Activated CD8-positive, alpha-beta memory T cell treated with anti-CD3 and anti-CD28 coated beads, Interleukin-2, amount 50 U/mL, for 4 hours (primary cell): ENCODE measurements around the gene ZDHHC11.
A peak's percentile ranks its signal among the peaks of the same experiment; 100 is the strongest.
"Not testable (repeated sequence)": the region's sequence is repeated elsewhere in the genome, so short reads cannot be mapped to it uniquely, and the experiment has no call there.

Experiments
- DNase-seq: peaks from one replicate; pipeline ENCODE4 v3.0.0-alpha.2; 2020

The ZDHHC11 gene

DNA sequence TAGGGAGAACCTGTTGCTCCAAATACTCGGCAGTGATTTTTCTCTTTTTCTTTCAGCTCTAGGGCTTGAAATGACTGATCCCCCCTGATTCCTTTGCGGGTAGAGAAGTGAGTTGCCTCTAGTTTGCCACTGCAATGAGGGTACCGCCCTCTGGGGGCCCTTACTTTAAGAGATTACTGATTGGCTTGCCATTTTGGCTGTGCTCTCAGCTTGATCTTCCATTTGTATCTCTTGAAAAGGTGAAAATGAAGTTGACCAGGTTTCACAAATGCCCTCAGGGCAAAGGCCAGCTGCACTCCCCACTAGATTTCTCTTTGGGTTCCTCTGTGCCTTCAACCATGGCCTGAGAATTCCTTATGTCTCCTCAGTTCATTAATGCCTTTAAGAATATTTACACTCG lies 52.8 kb downstream of the ZDHHC11 start:
- not testable (repeated sequence) for DNase-seq

DNA sequence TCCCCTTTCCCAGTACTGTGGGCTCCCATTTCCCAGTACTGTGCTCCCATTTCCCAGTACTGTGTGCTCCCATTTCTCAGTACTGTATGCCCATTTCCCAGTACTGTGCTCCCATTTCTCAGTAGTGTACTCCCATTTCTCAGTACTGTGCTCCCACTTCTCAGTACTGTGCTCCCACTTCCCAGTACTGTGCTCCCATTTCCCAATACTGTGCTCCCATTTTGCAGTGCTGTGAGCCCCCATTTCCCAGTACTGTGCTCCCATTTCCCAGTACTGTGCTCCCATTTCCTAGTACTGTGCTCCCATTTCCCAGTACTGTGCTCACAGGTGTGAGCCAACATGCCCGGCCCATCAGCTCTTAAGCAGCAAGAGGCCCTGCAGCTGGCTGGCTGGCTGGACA lies 54.9 kb downstream of the ZDHHC11 start:
- not testable (repeated sequence) for DNase-seq

DNA sequence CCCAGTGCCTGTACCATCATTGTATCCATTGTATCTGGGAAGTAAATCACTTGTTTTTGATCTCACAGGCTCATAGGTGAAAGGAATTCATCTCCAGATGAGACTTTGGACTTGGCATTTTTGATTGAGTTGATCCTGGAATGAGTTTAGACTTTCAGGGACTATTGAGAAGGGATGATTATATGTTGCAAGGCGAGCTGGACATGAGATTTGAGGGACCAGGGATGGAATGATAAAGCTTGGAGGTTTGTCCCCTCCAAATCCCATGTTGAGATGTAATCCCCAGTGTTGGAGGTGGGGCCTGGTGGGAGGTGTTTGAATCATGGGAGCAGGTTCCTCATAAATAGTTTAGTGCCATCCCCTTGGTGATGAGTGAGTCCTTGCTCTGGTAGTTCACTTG lies 55.8 kb downstream of the ZDHHC11 start:
- DNase-seq, result not testable (repeated sequence)

DNA sequence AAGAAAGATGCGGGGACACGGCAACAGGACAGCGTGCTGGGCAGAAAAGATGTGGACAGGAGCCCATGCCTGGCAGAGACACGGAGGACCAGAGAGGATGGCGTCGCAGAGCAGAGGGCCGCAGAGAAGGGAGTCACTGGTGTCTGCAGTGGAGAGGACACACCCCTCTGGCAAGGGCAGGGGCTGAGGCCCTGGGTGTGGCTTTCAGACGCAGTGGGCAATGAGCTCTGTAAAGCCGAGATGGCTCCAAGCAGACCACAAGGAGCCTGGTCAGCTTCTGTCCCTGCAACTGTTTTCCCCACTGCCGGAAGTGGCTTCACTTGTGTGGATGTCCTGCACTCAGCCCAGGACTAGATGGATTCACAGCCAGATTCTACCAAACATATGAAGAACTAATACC lies 62.1 kb downstream of the ZDHHC11 start:
- peak; percentile 15 for DNase-seq

DNA sequence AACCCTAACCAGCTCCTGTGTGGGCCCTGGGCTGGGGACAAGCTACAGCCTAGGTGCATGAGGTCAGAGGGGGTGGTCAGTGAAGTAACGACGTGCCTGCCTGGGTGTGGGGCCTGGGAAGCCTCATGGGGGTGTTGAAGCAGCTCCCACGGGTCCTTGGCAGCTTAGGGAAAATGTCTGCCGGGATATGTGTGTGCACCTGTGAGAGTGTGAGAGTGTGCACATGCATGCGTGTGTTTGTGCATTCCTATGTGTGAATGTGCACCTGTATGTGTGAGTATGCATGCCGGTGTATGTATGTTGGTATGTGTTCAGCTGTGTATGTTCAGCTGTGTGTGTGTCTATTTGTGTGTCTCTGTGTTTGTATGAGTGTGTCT lies 62.9 kb downstream of the ZDHHC11 start:
- not testable (repeated sequence) for DNase-seq

DNA sequence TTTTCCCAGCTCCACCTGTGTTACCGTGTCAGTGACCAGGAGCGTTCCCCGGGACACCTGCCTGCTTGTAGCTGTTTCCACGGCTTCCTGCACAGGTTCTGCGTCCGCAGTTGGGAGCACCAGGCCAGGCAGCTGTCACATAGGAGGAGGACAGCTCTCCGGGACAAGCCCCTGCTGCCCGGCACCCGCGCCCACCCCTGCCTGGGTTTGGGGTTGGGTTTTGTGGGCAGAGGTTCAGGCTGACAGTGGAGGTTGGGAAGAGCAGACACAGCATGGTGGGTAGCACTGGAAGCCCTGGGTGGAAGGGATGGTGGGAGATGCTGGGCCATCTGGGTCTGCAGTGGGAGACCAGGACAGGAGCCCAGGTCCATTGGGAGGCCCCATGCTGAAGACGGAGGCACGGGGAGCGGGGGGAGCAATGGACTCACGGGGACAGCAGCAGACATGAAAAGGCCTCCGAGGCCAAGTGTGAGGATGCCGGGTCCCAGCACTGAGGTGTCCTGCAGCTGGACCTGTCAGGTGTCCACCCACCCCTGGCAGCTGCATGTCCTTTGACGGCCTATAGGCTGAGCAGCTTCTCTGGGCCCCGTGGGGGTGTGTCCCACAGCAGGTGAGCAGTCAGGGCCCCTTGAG lies 63.4 kb downstream of the ZDHHC11 start:
- not testable (repeated sequence) for DNase-seq

DNA sequence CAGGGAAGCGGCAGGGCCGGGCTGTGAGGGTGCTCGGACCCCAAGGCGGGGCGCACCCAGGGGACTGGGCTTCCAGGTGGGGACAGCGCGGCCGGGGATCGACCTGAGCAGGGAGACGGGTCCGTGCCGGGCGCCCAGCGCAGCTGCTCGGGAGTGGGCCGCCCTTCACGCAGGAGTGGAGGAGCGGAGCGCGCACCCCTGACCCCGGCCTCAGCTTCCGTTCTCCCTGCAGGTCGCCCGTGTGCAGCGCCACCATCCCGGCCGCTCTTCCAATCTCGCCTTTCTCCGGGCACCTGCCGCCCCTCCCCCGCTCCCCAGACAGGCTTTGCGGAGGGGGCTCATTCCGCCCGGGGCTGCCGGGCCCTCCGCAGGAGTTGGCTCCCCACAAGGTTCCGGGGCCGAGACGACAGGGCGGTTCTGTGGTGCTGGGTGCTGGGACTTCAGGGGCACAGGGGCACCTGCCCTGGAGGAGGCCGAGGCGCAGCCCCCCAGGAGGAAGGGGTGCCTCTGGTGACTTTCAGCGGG lies 65.5 kb downstream of the ZDHHC11 start:
- not testable (repeated sequence) for DNase-seq

DNA sequence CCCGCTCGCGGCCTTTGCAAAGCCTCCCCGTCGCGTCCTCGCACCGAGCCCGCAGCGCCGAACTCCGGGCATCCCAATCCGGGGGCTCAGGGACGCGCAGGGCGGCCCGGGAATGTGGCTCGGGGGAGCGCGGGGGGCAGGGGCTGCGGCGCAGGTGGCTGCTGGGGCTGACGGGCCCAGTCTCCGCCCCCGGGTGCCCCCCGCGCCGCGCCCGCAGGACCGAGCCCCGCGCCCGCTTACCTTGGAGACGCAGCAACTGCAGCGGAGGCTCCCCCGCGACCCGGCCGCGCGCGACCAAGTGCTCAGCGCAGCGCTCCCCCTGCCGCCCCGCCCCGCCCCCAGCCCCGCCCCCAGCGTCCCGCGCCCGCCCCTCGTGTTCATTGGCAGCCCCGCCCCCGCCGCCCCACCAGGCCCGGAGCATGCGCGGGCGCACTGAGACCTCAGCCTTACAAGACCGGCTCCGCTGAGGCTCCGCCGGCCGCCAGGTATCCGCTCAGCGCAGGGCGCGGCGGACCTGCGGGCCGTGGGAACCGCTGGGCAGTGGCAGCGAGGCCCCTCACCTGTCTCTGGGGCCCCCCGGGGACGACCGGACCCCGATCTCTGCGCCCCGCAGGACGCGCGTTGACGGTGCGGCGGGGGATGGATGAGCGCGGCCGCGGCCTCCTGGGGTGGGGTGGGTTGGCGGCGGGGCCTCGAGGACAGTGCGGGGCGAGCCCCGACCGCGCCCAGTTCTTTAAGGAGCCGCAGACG lies 66.2 kb downstream of the ZDHHC11 start, which contains the start of gene ZDHHC11B:
Gene ZDHHC11B (minus strand): TSS at position 302 of the 750 bp plus-strand sequence. CDS start 17,810 bp downstream, outside the sequence.
- DNase-seq, result peak; percentile 93

DNA sequence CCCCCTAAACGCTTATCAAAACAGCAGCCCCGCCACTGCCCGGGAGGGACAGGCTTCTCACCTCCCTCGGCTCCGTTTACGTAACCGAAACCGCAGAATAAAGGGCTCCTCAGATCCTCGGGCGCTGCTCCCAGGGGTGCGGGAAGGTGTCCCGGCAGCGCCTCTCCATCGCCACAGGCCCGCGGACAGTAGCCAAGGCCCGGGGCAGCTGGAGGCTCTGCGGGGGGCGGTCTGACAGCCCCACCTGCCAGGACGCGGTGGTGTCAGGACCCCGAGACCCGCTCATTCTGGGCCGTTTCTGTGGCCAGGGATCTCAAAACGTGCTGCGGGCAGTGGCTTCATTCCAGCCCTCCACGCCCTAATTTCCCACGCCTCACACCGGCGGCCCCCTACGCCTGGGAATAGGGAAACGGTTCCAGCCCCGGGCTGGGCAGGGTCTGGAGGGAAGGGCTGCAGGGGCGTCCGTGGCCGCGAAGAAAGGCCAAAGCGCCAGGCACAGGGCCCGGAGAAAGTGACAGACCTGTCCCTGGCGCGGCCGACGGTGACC lies 66.8 kb downstream of the ZDHHC11 start:
- DNase-seq, result peak; percentile 37

DNA sequence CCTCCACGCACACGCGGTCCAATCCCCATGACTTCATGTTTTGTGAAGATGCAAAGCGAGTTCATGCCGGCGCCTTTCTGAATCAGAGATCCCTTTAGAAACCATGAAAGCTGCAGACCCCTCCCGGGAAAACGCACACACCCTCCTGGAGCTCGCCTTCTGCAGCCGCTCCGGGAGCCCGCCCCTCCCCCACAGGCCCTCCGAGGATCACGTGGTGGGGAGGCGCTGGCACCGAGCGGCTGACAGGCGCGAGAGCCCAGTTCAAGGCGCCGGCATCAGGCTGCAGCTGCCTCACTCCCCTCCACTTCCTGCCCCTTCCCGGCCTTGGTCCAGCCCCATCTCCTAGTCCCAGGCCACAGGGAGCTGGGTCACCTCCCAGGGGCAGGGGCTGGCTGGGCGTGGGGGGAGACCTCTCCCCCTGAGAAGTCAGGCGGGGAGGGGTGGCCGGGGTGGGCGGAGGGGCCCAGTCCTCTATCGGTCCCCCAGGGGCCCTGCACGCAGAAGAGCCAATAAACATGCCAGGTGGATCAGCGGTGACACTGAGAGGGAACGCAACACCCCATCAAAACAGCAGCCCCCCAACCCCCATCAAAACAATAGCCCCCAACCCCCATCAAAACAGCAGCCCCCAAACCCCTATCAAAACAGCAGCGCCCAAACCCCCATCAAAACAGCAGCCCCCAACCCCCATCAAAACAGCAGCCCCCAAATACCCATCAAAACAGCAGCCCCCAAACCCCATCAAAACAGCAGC lies 67.6 kb downstream of the ZDHHC11 start:
- DNase-seq, result not testable (repeated sequence)

DNA sequence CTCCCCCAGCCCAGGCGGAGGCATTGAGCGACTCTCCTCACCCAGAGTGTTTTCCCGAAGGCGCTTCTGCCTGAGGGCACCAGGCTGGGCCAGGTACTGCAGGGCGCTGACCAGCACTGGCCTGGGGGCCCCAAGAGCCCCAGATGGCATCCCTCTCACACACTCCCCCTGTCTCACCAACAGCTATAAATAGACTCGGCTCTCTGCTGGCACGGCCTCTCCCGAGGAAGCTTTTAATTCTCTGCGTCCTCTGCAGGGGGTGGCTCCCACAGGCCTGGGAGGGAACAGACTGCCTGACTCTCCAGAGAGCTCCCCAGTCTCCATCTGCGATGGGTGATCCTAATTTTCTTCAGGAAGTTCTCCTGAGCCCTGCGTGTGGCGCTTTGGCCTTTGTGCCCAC lies 68.4 kb downstream of the ZDHHC11 start:
- DNase-seq, result not testable (repeated sequence)

DNA sequence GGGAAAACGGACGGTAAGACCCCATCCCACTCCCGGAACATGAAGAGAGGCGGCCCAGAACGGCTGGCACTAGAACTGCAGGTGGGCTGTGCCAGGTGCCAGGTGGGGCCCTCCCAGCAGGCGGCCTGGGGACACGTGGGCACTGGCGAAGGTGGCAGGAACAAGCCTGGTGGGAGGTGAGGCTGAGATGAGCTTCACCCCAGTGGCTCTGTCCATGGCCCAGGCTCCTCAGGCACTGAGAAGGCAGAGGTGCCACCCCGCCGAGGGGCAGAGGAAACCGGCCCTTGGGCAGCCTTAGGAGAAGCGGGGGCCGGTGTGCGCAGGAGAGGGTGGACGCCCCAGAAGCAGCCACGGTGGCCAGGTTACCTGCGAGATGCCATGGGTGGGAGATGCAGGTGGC lies 70.2 kb downstream of the ZDHHC11 start:
- DNase-seq, result not testable (repeated sequence)

DNA sequence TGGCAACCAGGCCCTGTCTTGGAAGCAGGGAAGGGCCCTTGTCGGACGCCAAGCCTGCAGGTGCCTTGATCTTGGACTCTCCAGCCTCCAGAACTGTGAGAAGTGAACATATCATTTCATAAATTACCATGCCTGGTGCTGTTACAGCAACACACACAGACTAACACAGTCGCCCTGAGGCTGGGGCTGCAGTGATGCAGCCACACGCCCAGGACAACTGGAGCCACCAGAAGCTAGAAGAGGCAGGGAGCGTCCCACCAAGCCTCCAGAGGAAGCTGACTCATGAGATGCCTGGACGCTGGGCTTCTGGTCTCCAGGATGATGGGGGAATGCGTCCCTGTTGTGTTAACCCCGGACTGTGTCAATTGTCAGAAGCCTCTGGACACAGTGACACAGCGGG lies 71.8 kb downstream of the ZDHHC11 start:
- DNase-seq, result not testable (repeated sequence)

DNA sequence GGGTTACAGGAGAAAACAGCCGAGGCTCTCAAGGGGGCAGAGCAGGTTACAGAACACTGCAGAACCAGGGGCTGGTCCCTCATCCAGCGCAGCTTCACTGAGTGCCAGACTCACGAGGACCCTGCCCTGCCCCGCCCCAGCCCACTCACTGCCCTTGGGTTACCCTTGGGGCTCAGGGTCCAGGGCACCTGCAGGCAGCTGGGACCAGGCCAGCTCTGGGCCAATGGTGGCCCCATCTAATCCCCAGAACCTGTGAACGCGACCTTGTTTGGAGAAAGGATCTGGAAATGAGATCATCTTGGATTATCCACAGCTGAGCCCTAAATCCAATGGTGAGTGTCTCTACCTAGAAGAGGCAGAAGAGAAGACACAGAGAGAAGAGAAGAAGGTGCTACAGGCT lies 72.4 kb downstream of the ZDHHC11 start:
- not testable (repeated sequence) for DNase-seq

DNA sequence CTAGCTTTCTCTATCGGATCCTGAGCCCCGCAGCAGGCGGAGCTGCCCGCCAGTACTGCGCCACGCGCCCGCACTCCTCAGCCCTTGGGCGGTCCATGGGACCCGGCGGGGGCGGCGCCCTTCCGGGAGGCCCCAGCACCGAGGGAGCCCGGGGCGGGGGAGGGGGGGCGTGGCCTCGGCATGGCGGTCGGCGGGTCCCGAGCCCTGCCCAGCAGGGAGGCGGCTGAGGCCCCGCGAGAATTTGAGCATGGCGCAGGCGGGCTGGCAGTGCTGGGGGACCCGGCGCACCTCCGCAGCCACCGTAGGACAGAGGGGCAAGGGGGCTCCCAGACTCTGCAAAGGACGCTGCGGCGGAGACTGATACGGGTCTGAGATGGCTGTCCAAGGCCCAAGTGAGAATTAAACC lies 73.0 kb downstream of the ZDHHC11 start:
- DNase-seq, result no peak

DNA sequence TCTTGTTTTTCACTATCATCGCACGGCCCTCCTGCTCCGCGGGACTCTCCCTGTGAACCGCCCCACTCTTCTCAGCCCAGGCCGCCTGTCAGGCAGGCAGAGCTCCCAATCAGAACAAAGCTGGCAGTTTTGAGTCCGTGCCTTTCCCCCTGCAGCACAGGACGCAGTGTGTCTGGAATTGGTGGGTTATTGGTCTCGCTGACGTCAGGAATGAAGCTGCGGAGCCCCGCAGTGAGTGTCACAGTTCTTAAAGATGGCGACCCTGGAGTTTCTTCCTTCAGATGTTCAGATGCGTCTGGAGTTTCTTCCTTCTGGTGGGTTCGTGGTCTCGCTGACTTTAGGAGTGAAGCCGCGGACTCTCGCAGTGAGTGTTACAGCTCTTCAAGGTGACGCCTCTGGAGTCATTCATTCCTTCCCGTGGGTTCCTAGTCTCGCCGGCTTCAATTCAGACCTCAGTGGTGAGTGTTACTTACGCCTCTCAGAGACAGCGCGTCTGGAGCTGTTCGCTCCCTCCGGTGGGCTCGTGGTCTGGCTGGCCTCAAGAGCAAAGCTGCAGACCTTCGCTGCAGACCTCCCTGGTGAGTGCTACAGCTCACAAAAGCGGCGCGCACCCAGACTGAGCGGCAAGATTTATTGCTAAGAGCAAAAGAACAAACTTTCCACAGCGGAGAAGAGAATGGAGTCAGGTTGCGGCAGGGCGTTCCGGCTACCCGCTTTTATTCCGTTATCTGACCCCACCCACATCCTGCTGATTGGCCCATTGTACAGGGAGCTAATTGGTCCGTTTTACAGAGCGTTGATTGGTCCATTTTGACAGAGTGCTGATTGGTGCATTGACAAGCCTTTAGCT lies 73.7 kb downstream of the ZDHHC11 start:
- DNase-seq, result no peak

DNA sequence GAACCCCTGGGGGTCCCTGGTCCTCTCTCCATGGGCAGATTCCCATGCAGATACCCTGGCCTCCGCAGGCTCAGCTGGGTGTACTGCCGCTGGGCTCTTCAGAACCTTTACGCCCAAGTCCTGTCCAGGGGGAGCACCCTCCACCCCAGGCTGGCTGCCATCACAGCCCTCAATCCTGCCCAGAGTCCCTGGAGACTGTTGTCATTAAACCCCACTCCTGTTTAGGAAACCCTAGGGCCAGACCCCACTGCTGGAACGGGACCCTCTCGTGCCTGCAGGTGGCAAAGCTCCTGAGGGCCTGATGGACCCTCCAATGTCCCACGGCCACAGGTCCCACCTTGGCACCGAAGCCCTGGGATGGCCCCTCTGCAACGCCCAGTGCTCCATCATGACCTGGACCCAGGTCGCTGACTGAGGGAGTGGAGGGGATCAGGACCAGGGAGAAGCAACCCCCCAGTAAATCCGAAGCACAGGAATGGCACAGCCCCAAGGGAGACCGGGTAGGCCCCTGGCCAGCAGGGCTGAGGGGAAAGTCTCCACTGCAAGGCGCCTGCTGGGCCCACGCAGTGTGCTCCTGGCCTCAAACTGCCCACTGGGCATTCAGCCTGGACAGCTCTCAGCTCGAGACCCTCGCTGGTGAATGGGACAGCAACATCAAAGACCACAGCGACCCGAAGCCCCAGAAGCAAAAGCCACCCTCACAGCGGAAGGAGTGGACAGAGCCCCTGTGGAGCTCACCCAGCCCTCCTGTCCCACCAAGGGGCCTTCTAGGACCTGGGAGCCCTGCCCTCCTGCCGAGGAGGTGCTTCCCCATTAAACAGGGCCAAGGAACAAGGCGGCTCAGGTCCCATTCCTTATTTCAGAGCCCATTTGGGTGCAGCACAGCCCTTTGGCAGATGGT lies 74.6 kb downstream of the ZDHHC11 start:
- no peak for DNase-seq

DNA sequence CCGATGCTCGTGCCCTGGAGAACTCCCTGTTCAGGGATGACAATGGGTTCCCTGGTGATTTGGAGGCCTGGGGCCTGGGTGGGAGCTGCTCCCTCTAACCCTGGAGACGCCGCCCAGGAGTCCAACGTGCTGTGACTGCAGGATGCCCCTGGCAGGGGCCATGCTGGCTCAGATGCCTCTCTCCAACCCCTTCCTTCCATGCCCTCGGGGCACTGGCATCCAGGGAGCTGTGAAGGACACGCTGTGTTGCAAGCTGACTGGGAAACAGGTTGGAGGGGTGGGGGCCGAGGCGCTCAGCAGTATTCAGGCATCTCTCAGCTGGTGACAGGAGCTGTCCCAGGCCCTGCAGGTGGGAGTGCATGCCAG lies 75.2 kb downstream of the ZDHHC11 start:
- DNase-seq, result not testable (repeated sequence)

DNA sequence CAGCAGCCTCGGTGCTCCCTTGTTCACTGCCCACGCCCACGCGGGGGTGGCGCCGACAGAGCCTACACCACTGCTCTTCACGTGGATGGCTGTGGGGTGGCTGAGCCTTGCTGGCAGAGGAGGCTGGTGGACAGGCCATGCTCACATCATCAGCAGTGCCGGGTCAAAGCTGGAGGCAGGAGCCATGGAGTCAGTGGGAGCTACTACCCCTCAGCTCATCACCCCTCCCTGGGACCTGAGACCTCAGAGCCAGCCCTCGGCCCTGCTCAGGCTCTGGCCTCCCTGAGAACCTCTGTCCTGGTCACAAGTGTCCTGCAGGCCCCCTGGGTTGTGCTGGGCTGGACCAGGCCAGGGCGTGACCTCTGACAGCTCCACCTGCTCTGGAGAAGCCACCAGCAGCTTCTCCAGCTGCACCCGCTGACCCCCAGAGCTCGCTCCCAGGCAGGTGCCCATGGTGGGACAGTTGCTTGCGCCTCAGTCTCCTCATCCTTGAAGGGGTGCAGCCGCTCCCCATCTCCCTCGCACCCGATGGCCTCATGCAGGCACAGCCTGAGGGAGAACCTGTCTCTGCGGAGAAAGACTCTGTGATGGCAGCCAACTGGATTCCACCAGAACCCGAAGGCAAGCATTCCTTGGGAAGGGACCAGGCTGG lies 75.8 kb downstream of the ZDHHC11 start:
- not testable (repeated sequence) for DNase-seq

DNA sequence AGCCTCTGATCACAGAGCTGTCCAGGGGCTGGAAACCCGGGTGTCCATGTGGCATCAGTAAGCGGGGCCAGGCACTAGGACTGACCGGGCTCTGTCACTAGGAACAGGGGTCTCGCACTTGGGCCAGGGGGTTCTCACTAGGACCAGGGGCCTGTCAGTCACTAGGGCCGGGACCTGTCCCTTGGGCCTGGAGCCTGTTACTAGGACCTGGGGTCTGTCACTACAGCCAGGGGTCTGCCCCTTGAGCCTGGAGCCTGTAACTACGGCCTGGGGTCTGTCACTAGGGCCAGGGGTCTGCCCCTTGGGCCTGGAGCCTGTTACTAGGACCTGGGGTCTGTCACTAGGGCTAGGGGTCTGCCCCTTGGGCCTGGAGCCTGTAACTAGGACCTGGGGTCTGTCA lies 76.5 kb downstream of the ZDHHC11 start:
- not testable (repeated sequence) for DNase-seq
